ENCODE results near the gene CA6. TPM values are rescaled to one million over a fixed set of nuclear protein-coding genes. Genes with fewer than 3 reads are reported as not detected.

The CA6 gene
- total RNA-seq, 1 donor from 2014 or later: not detected

DNA sequence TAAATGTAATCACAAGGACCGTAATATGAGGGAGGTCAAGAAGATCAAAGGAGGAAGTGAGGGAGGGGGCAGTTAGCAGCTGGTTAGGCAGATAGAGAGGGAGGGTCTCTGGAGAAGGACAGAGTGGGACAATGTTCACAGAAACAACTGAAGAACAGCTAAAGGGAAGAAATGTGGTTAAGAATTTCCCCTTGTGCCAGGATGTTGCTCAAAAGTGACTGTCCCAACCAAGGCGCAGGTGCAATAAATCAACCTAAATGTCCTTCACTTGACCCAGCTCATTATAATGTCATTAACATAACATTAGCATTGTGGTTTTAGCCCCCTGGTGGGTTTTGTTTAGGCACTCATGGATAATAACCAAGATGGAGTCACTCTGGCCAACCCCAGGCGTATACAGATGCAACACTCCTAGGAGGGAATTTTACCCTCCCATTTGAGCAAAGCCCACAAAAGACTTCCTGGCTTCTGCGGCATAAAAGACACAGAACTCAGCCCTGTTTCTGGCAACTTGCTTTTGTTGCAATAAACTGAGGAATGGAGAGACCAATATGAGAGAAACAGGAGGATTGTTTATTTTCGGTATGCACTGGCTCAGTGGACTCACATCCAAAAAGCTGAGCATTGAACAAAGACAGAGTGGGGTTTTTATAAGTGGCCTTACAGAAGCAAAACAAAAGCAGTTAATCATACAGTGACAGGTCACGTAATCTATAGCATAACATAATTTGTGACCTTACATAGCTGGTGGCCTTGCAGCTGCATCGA is 7.3 kb upstream of the CA6 start:
- DNase-seq: no peak
- ATAC-seq: no peak

DNA sequence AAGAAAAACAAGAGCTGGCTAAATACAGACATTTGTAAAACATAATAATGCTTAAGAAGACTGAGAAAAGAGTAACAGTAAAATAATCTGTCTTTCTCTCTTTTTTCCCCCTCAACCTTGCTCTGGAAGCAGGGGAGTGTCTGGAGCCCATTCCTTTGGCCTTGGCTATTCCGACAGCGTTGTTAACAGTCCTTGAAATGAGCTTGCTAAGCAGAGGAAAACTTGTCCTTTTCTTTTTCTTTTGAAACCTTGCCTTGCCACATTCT is 6.7 kb upstream of the CA6 start:
- H3K27me3 ChIP-seq (ENCODE audit: low read depth): no peaks in the 10 kb centered on the region
- no peak for ATAC-seq
- H3K36me3 ChIP-seq: no peaks in the 10 kb centered on the region
- intact Hi-C loops (cut with DNase I): no loop called here
- H3K27ac ChIP-seq: no peak overlapping the region
- no peaks in the 10 kb centered on the region for H3K4me1 ChIP-seq
- H3K4me3 ChIP-seq: no peak overlapping the region
- TF ChIP-seq, protein P1, sequence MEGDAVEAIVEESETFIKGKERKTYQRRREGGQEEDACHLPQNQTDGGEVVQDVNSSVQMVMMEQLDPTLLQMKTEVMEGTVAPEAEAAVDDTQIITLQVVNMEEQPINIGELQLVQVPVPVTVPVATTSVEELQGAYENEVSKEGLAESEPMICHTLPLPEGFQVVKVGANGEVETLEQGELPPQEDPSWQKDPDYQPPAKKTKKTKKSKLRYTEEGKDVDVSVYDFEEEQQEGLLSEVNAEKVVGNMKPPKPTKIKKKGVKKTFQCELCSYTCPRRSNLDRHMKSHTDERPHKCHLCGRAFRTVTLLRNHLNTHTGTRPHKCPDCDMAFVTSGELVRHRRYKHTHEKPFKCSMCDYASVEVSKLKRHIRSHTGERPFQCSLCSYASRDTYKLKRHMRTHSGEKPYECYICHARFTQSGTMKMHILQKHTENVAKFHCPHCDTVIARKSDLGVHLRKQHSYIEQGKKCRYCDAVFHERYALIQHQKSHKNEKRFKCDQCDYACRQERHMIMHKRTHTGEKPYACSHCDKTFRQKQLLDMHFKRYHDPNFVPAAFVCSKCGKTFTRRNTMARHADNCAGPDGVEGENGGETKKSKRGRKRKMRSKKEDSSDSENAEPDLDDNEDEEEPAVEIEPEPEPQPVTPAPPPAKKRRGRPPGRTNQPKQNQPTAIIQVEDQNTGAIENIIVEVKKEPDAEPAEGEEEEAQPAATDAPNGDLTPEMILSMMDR (IDR thresholded peaks at IDR 0.05): no peak
- H3K9me3 ChIP-seq: no peaks in the 10 kb centered on the region
- DNase-seq: no peak

More for the DNA sequence above, 7.3 kb upstream of the CA6 start:
- Histone ChIP-seq H3K9me3 (no peaks in the 10 kb centered on the region), H3K4me1 (no peaks in the 10 kb centered on the region), H3K4me3 (no peak overlapping the region), H3K27me3 (ENCODE audit: low read depth) (no peaks in the 10 kb centered on the region), H3K36me3 (no peaks in the 10 kb centered on the region), H3K27ac (no peak overlapping the region)
- intact Hi-C loops (cut with DNase I): no loop called here
- TF ChIP-seq, protein P1 (IDR thresholded peaks at IDR 0.05): no peak

DNA sequence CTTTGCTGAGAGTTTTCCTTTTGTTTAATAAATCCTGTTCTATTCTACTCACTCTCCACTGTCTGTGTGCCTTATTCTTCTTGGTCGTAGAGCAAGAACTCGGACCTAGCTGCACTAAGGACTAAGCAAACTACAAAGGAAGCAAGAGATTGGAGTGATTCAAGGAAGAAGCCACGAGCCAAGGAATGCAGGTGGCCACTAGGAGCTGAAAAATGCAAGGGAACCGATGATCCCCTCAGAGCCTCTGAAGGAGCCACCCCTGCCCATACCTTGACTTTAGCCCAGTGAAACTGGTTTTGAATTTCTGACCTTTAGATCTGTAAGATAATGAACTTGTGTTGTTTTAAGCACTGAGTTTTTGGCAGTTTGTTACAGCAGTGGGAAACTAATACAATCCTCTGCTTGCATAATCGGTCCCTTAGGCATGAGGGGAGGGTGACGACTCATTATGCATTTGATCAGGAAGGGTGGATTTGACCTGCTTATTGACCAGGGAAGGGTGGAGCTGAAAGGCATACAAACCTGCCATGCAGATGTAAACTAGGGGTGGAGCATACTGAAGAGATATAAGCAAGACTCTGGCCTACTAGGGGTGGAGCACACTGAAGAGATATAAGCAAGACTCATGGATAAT is 6.2 kb upstream of the CA6 start:
- H3K4me3 ChIP-seq: no peak overlapping the region
- TF ChIP-seq, protein P1 (IDR thresholded peaks at IDR 0.05): no peak
- no peaks in the 10 kb centered on the region for H3K27me3 ChIP-seq (ENCODE audit: low read depth)
- no peak overlapping the region for H3K27ac ChIP-seq
- intact Hi-C loops (cut with DNase I): no loop called here
- no peaks in the 10 kb centered on the region for H3K9me3 ChIP-seq
- DNase-seq: no peak
- no peaks in the 10 kb centered on the region for H3K4me1 ChIP-seq
- no peaks in the 10 kb centered on the region for H3K36me3 ChIP-seq
- no peak for ATAC-seq

DNA sequence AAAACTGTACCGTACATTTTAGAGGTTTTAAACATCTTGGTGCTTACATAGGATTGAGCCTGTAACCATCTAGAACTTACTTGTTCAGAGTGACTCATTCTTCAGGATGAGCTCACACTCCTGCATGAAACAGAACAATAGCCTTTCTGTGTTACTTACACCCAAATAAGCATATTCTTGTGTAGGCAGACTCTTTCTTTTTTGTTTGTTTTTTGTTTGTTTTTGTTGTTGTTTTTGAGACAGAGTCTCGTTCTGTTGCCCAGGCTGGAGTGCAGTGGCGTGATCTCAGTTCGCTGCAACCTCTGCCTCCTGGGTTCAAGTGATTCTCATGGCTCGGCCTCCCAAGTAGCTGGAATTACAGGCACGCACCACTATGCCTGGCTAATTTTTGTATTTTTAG is 3.8 kb upstream of the CA6 start:
- no peaks in the 10 kb centered on the region for H3K9me3 ChIP-seq
- H3K4me1 ChIP-seq: no peaks in the 10 kb centered on the region
- H3K36me3 ChIP-seq: no peaks in the 10 kb centered on the region
- TF ChIP-seq, protein P1 (IDR thresholded peaks at IDR 0.05): no peak
- no peak overlapping the region for H3K4me3 ChIP-seq
- H3K27me3 ChIP-seq (ENCODE audit: low read depth): no peaks in the 10 kb centered on the region
- no peak for DNase-seq
- intact Hi-C loops (cut with DNase I): no loop called here
- ATAC-seq: no peak
- no peak overlapping the region for H3K27ac ChIP-seq

DNA sequence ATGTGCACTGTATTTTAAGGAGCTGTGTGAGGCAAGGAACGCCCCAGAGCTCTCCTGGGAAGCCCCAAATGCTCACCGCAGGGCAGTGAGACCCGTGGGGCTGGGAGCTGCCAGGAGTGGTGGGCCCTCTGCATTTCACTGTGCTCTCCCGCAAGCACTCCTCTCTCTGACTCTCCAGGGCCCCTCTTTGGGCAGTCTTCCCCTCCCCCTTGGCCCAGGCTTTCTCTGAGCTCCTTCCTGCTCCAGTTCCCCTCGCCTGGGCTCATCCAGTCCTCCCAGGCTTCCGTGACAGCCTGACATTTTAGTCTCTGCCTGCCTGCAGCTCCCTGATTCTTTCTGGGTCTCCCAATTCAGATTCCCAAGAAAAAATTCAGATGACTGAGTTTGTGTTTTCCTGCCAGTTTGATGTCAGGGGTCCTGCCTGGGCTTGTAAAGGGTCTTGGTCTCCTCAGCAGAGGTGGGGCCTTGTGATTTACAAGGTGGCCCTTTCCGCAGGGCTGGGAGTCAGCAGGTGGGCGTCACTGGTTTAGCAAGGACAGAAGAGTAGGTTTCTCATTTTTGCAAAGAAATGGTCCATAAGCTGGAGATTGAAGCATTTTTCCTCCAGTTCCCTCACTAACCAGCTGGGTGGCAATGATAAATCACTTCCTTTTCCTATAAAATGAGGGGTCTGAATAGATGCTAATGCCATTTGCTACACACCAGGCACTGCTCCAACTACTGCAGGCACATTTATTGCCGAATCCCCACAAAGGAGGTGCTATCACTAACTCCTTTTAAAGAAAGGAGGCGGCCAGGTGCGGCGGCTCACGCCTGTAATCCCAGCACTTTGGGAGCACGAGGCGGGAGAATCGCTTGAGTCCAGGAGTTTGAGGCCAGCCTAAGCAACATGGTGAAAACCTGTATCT is 1.9 kb upstream of the CA6 start:
- intact Hi-C loops (cut with DNase I): no loop called here

More for the DNA sequence above, 1.9 kb upstream of the CA6 start:
- H3K4me1 ChIP-seq: no peaks in the 10 kb centered on the region
- no peak for ATAC-seq
- TF ChIP-seq, protein P1 (IDR thresholded peaks at IDR 0.05): no peak
- H3K9me3 ChIP-seq: no peaks in the 10 kb centered on the region
- no peak overlapping the region for H3K4me3 ChIP-seq
- no peaks in the 10 kb centered on the region for H3K27me3 ChIP-seq (ENCODE audit: low read depth)
- H3K27ac ChIP-seq: no peak overlapping the region
- DNase-seq: no peak
- no peaks in the 10 kb centered on the region for H3K36me3 ChIP-seq

All from lower lobe of right lung (tissue), 2 donors.